Panc1 (cell line): Measurements from ENCODE around the gene CAMKMT. TPM values are rescaled to one million over a fixed set of nuclear protein-coding genes. Genes with fewer than 3 reads are reported as not detected.

Source experiments
- ATAC-seq: fragments of 200-7000 bp; cut with Tn5 transposase; 2 replicates; pipeline ENCODE4 v1.9.1; 2020; ENCODE audit warnings: mild to moderate bottlenecking, moderate library complexity
- BruUV-seq: library from RNA; stranded (reverse); fragments of 400-500 nt; replicated peaks from 2 replicates; lab custom pipeline; 2021; lab: Mats Ljungman, UMichigan
- CTCF ChIA-PET: fragments of 300-600 bp; sonication (Branson Sonifier 250); formaldehyde crosslinking; loops from one replicate; lab custom pipeline; 2022; ENCODE audit warnings: antibody characterized with exemption; lab: Charles Lee
- POLR2A ChIA-PET: fragments of 300-600 bp; sonication (Branson Sonifier 250); formaldehyde crosslinking; loops from one replicate; lab custom pipeline; 2022; ENCODE audit warnings: antibody characterized with exemption; lab: Charles Lee
- DNase-seq: peaks from one replicate; pipeline ENCODE4 v3.0.0-alpha.2; 2010; ENCODE audit warnings: low read depth, low spot score
- H3K27ac ChIP-seq: 2 replicates; pipeline ENCODE4 v1.5.1; 2011; ENCODE audit warnings: mild to moderate bottlenecking, low read length, inconsistent platforms
- H3K27me3 ChIP-seq: fragments of 200-500 bp; sonication (Bioruptor generic); 2 replicates; pipeline ENCODE4 v1.6.0; 2014; ENCODE audit warnings: low read length, inconsistent platforms; ENCODE audit not compliant: control insufficient read depth, insufficient read depth
- H3K36me3 ChIP-seq: fragments of 200-500 bp; sonication (Bioruptor generic); 2 replicates; pipeline ENCODE4 v1.5.1; 2014; ENCODE audit warnings: inconsistent platforms, mild to moderate bottlenecking, low read length, moderate library complexity; ENCODE audit not compliant: control insufficient read depth, insufficient read depth
- H3K4me1 ChIP-seq: 2 replicates; pipeline ENCODE4 v1.5.1; 2011; ENCODE audit warnings: inconsistent platforms, mild to moderate bottlenecking, low read length, moderate library complexity; ENCODE audit not compliant: control insufficient read depth, insufficient read depth
- H3K4me3 ChIP-seq, 2 experiments: 2 replicates each; pipeline ENCODE4 v1.5.1; 2011 to 2012; ENCODE audit warnings: low read depth in 2 of 2, low read length in 2 of 2, mild to moderate bottlenecking in 2 of 2, inconsistent platforms in 1 of 2, moderate library complexity in 1 of 2
- H3K9me3 ChIP-seq: fragments of 200-500 bp; sonication (Bioruptor generic); 2 replicates; pipeline ENCODE4 v1.5.1; 2014; ENCODE audit warnings: low read depth, mild to moderate bottlenecking, inconsistent platforms, low read length, moderate library complexity; ENCODE audit not compliant: control insufficient read depth, insufficient read depth
- CTCF ChIP-seq: fragments of 450-650 bp; IDR thresholded peaks from 2 replicates; pipeline ENCODE4 v1.5.1; 2017; ENCODE audit warnings: mild to moderate bottlenecking
- POLR2AphosphoS5 ChIP-seq: IDR thresholded peaks from 2 replicates; pipeline ENCODE4 v1.6.1; 2012; ENCODE audit warnings: mild to moderate bottlenecking, low read depth, low read length, moderate library complexity
- REST ChIP-seq, 2 experiments: IDR thresholded peaks; 2 replicates each; pipeline ENCODE4 v1.6.1; 2011 to 2012; ENCODE audit warnings: low read depth in 2 of 2, control low read depth in 1 of 2, low read length in 1 of 2, mild to moderate bottlenecking in 1 of 2, moderate library complexity in 1 of 2; ENCODE audit not compliant: insufficient read depth in 1 of 2
- SIN3A ChIP-seq: IDR thresholded peaks from 2 replicates; pipeline ENCODE4 v1.6.1; 2012; ENCODE audit warnings: low read depth, mild to moderate bottlenecking, low read length, moderate library complexity, borderline replicate concordance; ENCODE audit not compliant: insufficient read depth
- TCF7L2 ChIP-seq: IDR thresholded peaks from 2 replicates; pipeline ENCODE4 v1.6.1; 2011; ENCODE audit warnings: mild to moderate bottlenecking, low read depth, low read length, inconsistent platforms
- in situ Hi-C: cut with HindIII; loops from 2 replicates; pipeline ENCODE4 v1.10.0; 2016; ENCODE audit warnings: low sequenced_read_pairs, low pct_unique_long_range_greater_than_20kb
- intact Hi-C: fragments of 100-400 bp; cut with micrococcal nuclease; formaldehyde crosslinking; loops from one replicate; pipeline ENCODE4 v1.10.0; 2022; ENCODE audit not compliant: unreplicated experiment
- total RNA-seq: library from RNA; stranded (reverse); gene quantifications from one replicate; pipeline ENCODE4 v1.2.1, GENCODE V29; 2021; ENCODE audit not compliant: unreplicated experiment

Gene CAMKMT
- total RNA-seq, 1 experiment from 2014 or later: 12.6 TPM

DNA sequence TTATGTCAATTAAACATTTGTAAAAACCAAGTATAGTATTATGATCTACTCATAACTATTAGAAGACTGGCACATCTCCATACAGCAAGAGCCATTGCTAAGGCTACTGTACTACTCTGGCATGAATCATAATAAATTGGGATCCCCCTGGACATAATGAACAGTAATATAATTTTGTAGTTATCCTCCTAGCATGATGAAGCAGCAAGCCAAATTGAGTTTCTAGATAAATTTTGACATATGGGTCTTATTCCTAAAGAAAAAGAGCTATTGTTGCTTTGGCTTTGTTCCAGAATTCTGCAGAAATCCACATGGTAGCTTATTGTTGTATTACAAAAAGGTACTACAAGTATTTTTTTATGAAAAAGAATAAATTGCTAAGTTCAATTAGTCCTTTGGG lies 204.3 kb downstream of the CAMKMT start:
- Histone ChIP-seq H3K4me1 (no peaks in the 10 kb centered on the region), H3K27me3 (no peaks in the 10 kb centered on the region), H3K4me3 (no peak overlapping the region), H3K27ac (no peak overlapping the region), H3K9me3 (no peaks in the 10 kb centered on the region), H3K36me3 (no peaks in the 10 kb centered on the region)
- in situ Hi-C loops (no loop called here), intact Hi-C loops (no loop called here)
- ATAC-seq (no peak), DNase-seq (no peak)
- BruUV-seq: no TSS peak
- ChIA-PET POLR2A (no interaction called here), CTCF (no interaction called here)
- no peak for TF ChIP-seq POLR2AphosphoS5
- no peak for TF ChIP-seq SIN3A
- no peak for TF ChIP-seq REST (IDR thresholded peaks at IDR 0.05; ENCODE audit: insufficient read depth in 1 of 2, low read depth in 2 of 2, low read length in 1 of 2)
- TF ChIP-seq TCF7L2: no peak
- TF ChIP-seq CTCF: no peak

DNA sequence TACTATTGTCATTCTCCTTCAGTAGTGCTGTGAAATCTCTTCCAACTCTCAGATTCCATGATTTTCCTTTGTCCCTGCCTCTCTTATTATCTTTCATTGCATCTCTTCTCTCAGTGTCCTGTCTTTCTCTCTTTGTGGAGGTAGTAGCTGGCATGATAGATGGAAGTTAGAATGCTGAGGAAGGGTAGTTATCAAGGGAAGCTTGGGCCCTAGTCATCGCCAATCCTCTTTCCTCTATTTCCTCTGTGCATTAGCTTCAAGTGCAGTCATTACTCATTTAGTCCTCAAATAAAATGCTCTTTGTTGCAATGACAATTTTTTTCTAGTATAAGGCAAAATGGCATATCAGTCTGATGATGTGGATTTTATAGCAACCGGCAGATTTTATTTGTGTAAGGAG lies 207.7 kb downstream of the CAMKMT start:
- no peaks in the 10 kb centered on the region for H3K27me3 ChIP-seq
- H3K9me3 ChIP-seq: no peaks in the 10 kb centered on the region
- ATAC-seq: no peak
- in situ Hi-C loops: no loop called here
- H3K27ac ChIP-seq: no peak overlapping the region
- DNase-seq: no peak
- no TSS peak for BruUV-seq
- intact Hi-C loops: no loop called here
- ChIA-PET CTCF (no interaction called here), POLR2A (no interaction called here)
- no peaks in the 10 kb centered on the region for H3K36me3 ChIP-seq
- no peak for TF ChIP-seq TCF7L2
- TF ChIP-seq POLR2AphosphoS5: no peak
- TF ChIP-seq CTCF: no peak
- no peak for TF ChIP-seq SIN3A
- TF ChIP-seq REST (IDR thresholded peaks at IDR 0.05; ENCODE audit: insufficient read depth in 1 of 2, low read depth in 2 of 2, low read length in 1 of 2): no peak
- no peaks in the 10 kb centered on the region for H3K4me1 ChIP-seq
- no peak overlapping the region for H3K4me3 ChIP-seq
